ENCODE measurements around the gene NSD1.
"Not testable (repeated sequence)": the region's sequence is repeated elsewhere in the genome, so short reads cannot be mapped to it uniquely, and the experiment has no call there.

NSD1 gene

DNA sequence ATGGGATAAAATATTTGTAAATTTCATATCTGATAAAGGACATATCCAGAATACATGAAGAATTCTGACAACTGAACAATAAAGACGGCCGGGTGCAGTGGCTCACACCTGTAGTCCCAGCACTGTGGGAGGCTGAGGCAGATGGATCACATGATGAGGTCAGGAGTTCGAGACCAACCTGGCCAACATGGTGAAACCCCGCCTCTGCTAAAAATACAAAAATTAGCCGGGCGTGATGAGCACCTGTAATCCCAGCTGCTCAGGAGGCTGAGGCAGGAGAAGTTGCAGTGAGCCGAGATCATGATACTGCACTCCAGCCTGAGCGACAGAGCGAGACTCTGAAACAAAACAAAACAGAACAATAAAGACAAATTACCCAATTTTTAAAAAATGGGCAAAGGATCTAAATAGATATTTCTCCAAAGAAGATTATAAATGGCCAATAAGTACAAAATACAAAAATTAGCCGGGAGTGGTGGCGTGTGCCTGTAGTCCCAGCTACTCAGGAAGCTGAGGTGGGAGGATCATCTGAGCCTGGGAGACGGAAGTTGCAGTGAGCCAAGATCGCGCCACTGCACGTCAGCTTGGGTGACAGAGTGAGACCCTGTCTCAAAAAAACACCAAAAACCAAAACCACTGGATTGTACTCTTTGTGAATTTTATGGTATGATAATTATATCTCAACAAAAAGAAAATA, 9.6 kb upstream of the NSD1 start:
- no peak for DNase-seq (ENCODE audit: extremely low read depth in 1 of 2, low read depth in 1 of 2)

DNA sequence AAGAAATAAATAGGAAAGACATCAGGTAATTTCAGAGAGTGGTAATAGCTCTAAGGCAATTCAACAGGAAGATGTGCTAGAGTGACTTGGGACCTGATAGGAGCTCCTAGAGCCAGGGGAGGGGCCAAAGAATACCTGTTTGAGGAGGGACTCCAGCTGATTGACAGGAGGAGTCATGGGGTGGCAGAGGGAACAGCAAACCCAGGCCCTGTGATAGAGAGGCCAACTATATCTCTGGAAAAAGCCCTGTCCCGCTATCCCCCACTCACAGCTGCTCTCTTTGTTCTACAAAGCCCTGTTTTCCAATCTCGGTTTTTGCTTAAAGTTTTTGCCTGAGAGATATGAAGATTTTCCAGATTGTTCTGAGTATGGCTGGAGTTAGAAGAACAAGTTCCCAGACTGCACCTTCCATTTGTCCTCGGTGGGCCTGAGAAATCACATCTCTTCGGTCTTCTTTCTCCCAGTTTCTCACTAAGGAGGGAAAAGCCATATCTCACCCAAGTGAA, 9.0 kb upstream of the NSD1 start:
- DNase-seq (ENCODE audit: extremely low read depth in 1 of 2, low read depth in 1 of 2), result no peak

DNA sequence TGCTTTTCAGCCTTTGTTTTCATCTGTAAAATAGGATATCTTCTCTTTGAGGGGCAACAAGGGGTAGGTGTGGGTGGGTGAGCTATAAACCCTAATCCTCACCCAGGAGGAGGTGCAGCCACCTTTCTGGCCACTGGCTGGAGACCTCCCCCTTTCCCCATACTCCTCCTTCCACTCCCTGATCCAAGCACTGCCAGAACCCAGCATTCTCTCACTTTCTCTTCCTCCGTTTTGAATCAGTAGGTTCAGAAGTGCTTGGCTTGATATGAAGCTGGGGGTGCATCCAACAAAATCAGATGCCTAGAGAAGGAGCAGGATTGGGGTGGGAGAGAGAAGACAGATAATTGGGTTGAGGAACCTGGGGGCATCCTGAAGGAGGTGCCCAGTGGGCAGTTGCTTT, 6.8 kb upstream of the NSD1 start:
- no peak for DNase-seq (ENCODE audit: extremely low read depth in 1 of 2, low read depth in 1 of 2)

DNA sequence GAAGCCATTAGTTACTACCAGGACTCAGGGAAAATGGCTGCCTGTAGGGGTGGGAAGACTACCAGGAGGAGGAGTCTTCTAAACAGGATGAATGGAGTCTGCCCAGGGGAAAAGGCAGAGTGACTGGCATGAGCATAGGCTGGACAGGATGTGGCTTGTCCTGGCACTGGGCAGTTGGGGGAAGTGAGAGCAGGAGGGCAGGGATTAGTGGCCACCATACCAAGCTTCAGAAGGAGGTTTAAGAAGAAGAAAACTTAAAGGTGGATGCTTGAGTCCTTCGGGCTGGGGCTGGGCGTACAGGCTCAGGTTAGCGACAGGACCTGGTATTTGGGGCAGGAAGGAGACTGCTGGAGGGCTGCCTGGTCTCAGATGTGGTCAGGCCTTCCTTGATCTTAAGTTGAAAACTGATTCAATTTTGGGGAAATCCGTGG, 5.0 kb upstream of the NSD1 start:
- no peak for DNase-seq (ENCODE audit: extremely low read depth in 1 of 2, low read depth in 1 of 2)

DNA sequence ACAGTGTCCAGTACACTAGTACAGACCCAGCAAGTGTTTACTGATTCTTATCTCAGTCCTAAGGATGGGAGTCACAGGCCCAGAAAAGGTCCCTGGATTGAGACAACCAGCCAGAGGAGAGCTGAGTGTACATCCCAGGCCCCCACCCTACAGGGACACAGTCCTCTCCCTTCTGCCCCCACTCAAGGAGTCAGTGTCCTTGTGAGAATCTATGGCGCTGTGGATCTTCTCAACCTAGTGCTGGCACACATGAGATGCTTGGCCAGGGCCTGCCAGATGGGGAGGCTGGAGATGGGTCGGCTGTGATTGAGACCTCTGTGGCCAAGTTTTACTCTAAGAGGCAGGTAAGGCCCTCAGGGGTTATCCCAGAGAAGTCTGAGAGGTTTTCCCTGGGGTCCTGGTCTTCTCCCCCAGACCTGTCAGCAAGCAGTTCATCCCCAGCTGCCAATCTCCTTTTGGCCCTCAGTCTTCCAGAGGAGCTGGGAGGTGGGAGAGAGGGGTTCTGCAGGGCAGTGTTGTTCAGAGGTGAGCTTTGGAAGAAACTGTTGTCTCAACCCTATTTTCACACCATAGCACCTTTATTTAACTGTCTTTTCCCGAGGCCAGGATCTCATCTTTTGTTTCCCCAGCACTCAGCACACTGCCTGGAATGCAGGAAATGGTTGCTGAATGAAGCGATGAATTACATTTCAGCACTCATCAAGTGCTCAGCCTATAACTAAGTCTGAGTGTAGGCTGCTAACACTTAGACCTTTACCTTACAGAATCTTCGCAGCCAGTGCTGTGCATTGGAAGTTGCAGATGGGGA, 3.2 kb upstream of the NSD1 start:
- no peak for DNase-seq (ENCODE audit: extremely low read depth in 1 of 2, low read depth in 1 of 2)

DNA sequence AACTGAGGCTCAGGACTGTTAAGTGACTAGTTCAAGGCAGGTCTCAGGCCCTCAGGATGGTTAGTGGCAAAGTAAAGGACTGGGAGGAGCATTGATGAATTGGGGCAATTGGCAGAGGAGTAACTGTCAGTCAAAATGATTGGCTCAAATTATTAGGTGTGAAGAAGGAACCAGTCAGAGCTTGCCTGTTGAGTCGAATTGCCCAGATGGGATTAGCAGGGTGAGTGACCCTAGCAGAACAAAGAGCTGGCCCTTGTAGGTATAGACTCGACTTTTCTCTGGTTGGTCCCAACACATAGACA, 2.6 kb upstream of the NSD1 start:
- DNase-seq (ENCODE audit: extremely low read depth in 1 of 2, low read depth in 1 of 2), result no peak

DNA sequence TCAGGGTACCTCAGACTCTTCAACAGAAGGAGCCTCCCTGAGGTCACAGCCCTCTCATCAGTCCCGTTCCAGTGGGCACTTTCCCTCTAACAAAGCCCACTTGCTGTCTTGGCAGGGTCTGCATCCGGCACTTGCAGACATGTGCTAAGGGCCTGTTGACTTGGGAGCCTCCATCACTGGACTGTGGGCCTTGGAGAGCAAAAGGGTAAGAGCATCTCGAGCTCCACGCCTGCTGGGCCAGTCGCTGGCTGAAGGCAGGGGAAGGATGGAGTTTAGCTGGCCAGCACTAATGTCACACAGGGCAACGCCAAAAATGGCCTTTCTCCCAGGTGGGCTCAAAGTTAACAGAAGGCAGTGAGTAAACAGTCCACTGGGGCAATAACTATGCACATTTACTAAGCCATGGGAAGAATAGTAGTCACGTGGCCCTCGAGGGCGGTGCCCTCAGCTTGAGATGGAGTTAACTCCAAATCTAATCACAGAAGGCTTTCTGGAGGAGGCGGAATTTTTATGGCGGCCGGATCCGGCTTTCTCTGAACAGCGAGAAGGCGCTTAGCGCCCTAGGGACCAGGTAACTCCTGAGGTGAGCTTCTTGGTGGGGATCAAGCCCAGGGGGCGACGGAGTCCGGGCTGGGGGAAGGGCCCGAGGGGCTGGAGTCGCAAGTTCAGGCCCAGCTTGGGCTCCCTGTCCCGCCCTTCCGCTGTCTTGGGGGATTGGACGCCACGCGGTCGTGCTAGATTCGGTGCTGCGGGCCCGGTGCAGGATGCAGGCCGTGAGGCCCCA, 2.0 kb upstream of the NSD1 start:
- no peak for DNase-seq (ENCODE audit: extremely low read depth in 1 of 2, low read depth in 1 of 2)

DNA sequence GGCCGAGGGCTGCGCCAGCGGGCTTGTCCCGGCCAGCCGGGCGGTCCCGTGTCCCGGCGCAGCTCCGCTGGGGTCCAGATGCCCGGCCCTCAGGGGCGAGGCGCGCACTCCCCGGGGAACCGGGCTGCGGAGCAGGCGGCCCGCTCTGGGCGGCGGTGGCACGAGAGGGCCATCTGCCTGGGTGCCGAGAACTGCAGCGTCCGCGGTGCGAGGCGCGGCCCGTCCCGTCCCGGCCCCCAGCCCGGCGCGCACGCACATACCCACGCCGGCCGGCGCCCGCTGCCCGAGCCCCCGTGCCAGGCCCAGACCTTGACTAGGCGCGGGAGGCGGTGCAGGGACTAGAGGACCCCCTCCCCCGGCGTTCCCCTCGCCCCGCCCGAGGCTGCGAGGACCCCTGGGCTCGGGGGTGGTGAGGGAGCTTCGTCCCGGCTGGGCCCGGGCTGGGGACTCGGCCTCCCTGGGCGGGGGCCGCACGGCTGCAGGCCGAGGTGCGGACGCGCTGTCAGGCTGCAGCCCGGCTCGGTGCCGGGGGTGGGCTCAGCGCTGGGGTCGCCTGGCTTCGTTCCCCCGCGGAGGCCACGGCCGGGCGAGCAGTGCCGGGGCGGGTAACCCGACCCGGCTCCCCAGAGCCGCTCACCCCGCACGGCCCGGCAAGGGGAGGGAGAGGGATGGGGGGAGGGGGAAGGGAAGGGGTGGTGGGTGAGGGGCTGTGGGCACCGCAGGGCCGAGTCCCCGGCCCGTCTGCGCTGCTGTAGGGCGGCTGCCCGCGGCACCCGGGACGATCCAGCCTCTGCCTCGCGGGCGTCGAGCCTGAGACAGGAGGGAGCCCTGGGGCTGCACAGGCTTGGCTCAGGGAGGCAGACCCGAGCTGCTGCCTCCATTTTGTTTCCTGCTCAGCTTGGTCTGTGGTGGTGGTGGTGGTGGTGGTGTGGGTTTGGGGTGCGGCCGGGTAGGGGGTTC, 1.2 kb upstream of the NSD1 start:
- no peak for DNase-seq (ENCODE audit: extremely low read depth in 1 of 2, low read depth in 1 of 2)

DNA sequence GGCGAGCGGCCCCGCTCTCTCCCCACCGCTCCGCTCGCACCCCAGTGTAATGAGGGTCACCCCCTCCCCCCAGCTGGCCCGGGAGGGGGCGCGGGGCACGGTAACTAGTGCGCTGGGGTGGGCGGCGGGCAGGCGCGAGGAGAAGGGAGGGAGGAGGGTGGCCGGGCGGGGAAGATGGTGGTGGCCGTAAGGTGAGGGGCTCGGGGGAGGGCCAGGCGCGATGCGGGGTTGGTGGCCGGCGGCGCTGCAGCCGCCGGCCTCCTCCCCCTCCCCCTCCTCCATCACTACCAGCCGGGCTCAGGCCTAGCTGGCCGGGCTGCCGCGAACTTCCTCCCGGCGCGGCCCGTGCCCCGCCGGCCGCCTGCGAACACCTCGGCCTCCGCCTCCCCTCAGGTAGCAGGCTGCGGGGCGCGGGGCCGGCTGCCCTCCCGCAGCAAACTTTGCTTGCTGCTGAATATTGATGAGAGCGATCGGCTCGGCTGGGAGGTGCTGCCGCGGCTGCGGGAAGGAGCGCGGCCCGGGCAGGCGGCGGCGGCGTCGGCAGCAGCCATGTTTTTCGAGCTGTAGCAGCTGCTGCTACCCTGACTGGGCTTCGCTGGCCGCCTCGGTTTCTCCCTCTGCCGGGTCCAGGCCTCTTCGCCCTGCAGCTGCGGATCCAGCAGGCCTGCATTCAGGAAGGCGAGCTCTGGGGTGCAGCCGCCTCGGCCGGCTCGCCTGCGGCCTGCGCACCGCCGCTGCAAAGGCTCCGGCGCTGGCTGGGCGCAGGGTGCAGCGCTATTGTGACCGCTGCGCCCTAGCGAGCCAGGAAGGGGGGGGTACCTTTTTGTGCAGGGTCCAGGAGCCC, 502 bp downstream of the NSD1 start:
- DNase-seq (ENCODE audit: extremely low read depth in 1 of 2, low read depth in 1 of 2), result peak in 1 of 2 donors; percentile 17

DNA sequence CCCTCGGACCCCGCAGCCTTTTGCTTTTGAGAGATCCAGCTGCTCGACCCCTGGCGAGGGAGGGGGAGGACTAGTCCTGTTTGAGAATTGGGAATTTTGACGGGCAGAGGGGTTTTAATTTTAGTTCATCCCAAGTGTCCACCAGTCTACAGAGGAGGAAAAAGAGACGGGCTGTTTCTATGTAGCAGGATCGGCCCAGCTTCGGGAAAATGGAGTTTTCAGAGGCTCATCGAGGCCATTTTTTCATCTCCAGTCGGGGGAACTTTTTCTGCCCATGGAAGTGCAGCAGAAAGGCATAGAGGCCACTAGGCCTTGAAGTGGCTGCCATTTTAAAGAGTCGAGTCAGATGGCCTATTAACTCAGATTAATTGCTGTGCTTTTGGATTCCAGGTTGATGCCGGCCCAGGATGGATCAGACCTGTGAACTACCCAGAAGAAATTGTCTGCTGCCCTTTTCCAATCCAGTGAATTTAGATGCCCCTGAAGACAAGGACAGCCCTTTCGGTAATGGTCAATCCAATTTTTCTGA, 1.2 kb downstream of the NSD1 start:
- DNase-seq (ENCODE audit: extremely low read depth in 1 of 2, low read depth in 1 of 2), result no peak

DNA sequence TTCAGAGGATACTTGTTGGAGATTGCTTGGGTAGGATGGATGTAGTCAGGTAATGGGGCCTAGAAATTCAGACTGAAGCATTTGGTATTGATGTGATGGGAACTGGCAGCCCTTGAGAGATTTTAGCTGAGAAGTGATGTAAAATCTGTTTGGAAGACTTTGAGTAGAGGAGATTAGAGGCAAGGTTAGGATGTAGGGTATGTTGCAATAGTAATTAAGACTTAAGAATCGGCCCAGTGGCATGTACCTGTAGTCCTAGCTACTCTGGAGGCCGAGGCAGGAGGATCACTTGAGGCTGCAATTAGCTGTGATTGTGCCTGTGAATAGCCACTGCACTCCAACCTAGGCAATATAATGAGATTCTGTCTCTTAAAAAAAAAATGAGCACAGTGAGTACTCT, 6.7 kb downstream of the NSD1 start:
- DNase-seq (ENCODE audit: extremely low read depth in 1 of 2, low read depth in 1 of 2), result no peak

DNA sequence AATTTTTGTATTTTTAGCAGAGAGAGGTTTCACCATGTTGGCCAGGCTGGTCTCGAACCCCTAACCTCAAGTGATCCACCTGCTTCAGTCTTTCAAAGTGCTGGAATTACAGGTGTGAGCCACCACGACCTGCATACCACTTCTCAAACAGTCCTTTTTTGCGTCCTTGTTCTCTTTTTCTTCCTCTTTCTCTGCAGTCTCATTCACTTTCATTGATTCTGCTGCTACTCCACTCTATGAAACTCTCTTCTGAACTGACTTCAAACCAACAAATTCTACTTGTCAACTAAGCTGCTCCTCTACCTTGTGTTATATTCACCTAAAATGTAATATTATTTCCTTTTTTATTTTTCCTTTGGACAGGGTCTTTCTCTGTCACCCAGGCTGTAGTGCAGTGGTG, 7.9 kb downstream of the NSD1 start:
- DNase-seq (ENCODE audit: extremely low read depth in 1 of 2, low read depth in 1 of 2), result no peak

DNA sequence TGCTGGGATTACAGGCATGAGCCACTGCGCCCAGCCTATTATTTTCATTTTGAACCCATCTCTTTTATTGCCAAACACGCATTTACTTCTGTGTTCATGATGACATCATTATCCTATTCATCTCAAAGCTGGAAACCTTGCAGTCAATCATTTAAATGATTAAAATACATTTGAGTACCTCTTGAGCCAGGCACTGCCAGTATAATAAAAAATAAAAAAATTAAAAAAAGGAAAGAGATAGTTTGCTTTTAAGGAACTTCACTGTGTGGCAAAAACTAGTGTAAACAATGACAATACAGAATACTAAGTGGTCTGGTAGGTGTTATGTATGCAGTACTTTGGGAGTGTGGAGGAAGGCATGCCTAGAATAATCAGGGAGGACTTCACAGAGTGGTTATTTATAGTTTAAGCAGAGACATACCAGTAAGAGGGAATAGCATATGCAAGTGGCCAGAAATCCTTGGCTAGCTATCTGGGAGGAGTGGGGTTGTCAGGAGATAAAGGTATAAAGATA, 8.6 kb downstream of the NSD1 start:
- no peak for DNase-seq (ENCODE audit: extremely low read depth in 1 of 2, low read depth in 1 of 2)

DNA sequence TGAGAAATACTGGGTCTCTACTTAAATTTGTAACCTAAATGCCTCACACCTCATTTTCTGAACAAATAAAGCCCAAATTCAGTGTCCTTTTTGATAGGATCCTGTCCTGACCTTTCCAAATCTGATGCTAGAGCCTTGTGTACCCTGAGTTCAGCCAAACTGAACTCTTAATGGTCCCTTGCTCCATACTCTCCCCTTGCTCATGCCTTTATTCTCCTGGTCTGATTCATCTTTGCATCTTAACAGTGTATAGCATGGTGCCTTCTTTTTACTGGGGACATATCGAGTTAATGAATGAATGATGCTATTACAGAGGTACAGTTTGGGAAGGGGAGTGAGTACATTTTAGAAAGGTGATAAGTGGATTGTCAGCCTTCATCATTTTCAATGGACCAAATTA, 9.2 kb downstream of the NSD1 start:
- no peak for DNase-seq (ENCODE audit: extremely low read depth in 1 of 2, low read depth in 1 of 2)

DNA sequence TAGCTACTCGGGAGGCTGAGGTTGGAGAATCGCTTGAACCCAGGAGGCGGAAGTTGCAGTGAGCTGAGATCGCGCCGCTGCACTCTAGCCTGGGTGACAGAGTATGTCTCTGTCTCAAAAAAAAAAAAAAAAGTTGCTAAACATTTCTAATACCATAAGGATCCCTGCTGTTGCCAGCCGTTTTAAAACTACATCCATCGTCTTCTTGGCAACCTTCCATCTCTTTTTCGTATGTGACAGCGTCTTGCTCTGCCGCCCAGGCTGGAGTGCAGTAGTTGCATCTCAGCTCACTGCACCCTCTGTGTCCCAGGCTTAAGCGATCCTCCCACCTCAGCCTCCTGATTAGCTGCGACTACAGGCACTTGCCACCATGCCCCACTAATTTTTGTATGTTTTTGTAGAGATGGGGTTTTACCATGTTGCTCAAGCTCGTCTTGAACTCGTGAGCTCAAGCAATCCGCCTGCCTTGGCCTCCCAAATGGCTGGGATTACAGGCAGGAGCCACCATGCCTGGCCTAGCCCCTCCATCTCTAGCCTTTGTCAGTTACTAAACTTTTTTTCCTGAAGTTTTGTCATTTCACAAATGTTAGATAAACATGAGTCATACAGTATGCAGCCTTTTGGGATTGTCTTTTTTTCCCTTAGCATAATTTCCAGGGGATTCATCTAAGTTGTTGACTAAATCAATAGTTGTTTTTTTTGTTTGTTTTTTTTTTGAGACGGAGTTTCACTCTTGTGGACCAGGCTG, 13.5 kb downstream of the NSD1 start:
- DNase-seq (ENCODE audit: extremely low read depth in 1 of 2, low read depth in 1 of 2), result no peak

DNA sequence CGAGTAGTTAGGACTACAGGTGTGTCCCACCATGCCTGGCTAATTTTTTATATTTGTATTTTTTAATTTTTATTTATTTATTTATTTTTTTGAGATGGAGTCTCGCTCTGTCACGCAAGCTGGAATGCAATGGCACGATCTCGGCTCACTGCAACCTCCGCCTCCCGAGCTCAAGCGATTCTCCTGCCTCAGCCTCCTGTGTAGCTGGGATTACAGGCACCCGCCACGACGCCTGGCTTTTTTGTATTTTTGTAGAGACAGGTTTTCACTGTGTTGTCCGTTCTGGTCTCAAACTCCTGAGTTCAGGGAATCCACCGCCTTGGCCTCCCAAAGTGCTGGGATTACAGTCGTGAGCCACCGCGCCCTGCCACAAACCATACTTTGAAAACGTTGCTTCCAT, 16.5 kb downstream of the NSD1 start:
- not testable (repeated sequence) for DNase-seq (ENCODE audit: extremely low read depth in 1 of 2, low read depth in 1 of 2)

DNA sequence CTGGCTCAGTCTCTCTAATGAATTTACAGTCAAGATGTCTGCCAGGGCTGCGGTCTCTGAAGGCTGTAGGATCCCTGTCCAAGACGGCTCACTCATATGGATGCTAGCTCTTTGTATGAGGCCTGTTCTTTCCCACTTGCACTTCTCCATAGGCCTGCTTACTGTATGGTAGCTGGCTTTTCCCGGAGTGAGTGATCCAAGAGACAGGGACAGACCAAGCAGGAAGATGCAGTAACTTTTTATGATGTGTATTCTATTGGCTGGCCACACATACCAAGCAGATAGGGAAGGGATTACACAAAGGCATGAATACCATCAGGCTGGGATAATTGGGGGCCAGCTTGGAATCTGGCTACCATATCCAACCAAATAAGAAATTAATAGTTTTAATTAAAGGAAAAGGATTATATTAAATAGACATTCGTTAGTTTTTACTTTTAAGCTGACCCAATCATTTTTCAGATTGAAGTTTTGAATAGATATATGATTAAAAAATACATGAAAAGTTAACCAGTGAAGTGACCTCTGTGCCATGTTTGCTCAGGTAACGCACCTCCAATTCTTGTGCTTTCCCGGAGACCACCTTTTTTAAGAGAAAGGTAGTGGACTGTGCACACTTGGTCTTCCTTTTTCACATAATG, 20.6 kb downstream of the NSD1 start:
- DNase-seq (ENCODE audit: extremely low read depth in 1 of 2, low read depth in 1 of 2), result no peak

DNA sequence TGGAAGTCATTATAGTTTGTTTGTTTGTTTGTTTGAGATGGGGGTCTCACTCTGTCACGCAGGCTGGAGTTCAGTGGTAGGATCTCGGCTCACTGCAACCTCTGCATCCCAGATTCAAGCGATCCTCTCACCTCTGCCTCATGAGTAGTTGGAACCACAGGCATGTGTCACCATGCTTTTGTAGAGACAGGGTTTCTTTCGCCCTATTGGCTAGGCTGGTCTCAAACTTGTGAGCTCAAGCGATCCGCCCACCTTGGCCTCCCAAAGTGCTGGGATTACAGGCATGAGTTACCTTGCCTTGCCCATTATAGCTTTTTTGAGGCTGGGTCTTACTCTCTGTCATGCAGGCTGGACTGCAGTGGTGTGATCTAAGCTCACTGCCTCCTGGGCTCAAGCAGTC, 28.8 kb downstream of the NSD1 start:
- no peak for DNase-seq (ENCODE audit: extremely low read depth in 1 of 2, low read depth in 1 of 2)
